ENCODE measurements around the gene SAFB.
A peak's percentile ranks its signal among the peaks of the same experiment; 100 is the strongest.

SAFB gene

GRCh38 chr19:5627395-5627904, 4.6 kb downstream of the SAFB start:
- peak; percentile 33 for DNase-seq (ENCODE audit: low read depth)

- no peak for DNase-seq (ENCODE audit: low read depth)
Observed at GRCh38 chr19:5628461-5628860, 5.6 kb downstream of the SAFB start.

GRCh38 chr19:5628919-5629481, 6.1 kb downstream of the SAFB start:
- no peak for DNase-seq (ENCODE audit: low read depth)

GRCh38 chr19:5631567-5632240, 8.8 kb downstream of the SAFB start:
- no peak for DNase-seq (ENCODE audit: low read depth)

- DNase-seq (ENCODE audit: low read depth), result no peak
Observed at GRCh38 chr19:5632241-5632612, 9.3 kb downstream of the SAFB start.

- DNase-seq (ENCODE audit: low read depth), result no peak
Observed at GRCh38 chr19:5632657-5633056, 9.8 kb downstream of the SAFB start.

GRCh38 chr19:5635427-5635826, 12.5 kb downstream of the SAFB start:
- DNase-seq (ENCODE audit: low read depth), result no peak

- DNase-seq (ENCODE audit: low read depth), result no peak
Observed at GRCh38 chr19:5637971-5638370, 15.1 kb downstream of the SAFB start.

GRCh38 chr19:5641171-5641570, 18.3 kb downstream of the SAFB start:
- DNase-seq (ENCODE audit: low read depth), result no peak

- no peak for DNase-seq (ENCODE audit: low read depth)
Observed at GRCh38 chr19:5642204-5642603, 19.3 kb downstream of the SAFB start.

GRCh38 chr19:5643060-5643459, 20.2 kb downstream of the SAFB start:
- DNase-seq (ENCODE audit: low read depth), result no peak

- no peak for DNase-seq (ENCODE audit: low read depth)
Observed at GRCh38 chr19:5644037-5644436, 21.2 kb downstream of the SAFB start.

- DNase-seq (ENCODE audit: low read depth), result no peak
Observed at GRCh38 chr19:5645409-5645808, 22.5 kb downstream of the SAFB start.

- DNase-seq (ENCODE audit: low read depth), result no peak
Observed at GRCh38 chr19:5646703-5647102, 23.8 kb downstream of the SAFB start.

GRCh38 chr19:5648464-5648863, 25.6 kb downstream of the SAFB start:
- DNase-seq (ENCODE audit: low read depth), result no peak

GRCh38 chr19:5651361-5651760, 28.5 kb downstream of the SAFB start:
- DNase-seq (ENCODE audit: low read depth), result no peak

- no peak for DNase-seq (ENCODE audit: low read depth)
Observed at GRCh38 chr19:5652261-5652660, 29.4 kb downstream of the SAFB start.

- DNase-seq (ENCODE audit: low read depth), result no peak
Observed at GRCh38 chr19:5654931-5655330, 32.0 kb downstream of the SAFB start.

GRCh38 chr19:5655412-5655811, 32.5 kb downstream of the SAFB start:
- DNase-seq (ENCODE audit: low read depth), result no peak

GRCh38 chr19:5661483-5661882, 38.6 kb downstream of the SAFB start:
- no peak for DNase-seq (ENCODE audit: low read depth)

- DNase-seq (ENCODE audit: low read depth), result no peak
Observed at GRCh38 chr19:5663904-5664303, 41.0 kb downstream of the SAFB start.

- no peak for DNase-seq (ENCODE audit: low read depth)
Observed at GRCh38 chr19:5664515-5664914, 41.6 kb downstream of the SAFB start.

GRCh38 chr19:5665781-5666513, 43.1 kb downstream of the SAFB start:
- DNase-seq (ENCODE audit: low read depth), result no peak
